ENCODE data around the gene CLIC5.

The CLIC5 gene

GRCh38 chr6:46035242-46035641, 19.6 kb upstream of the CLIC5 start:
- DNase-seq (ENCODE audit: low read depth, low spot score): no peak

GRCh38 chr6:46032110-46032998, 16.7 kb upstream of the CLIC5 start:
- DNase-seq (ENCODE audit: low read depth, low spot score): peak; percentile 27

GRCh38 chr6:46029602-46030001, 13.9 kb upstream of the CLIC5 start:
- DNase-seq (ENCODE audit: low read depth, low spot score): no peak

- DNase-seq (ENCODE audit: low read depth, low spot score): no peak
Observed at GRCh38 chr6:46026307-46026706, 10.6 kb upstream of the CLIC5 start.

GRCh38 chr6:46025573-46025972, 9.9 kb upstream of the CLIC5 start:
- DNase-seq (ENCODE audit: low read depth, low spot score): no peak

GRCh38 chr6:46024124-46024769, 8.6 kb upstream of the CLIC5 start:
- DNase-seq (ENCODE audit: low read depth, low spot score): no peak

GRCh38 chr6:46023216-46023915, 7.7 kb upstream of the CLIC5 start:
- no peak for DNase-seq (ENCODE audit: low read depth, low spot score)

- no peak for DNase-seq (ENCODE audit: low read depth, low spot score)
Observed at GRCh38 chr6:46022106-46022948, 6.7 kb upstream of the CLIC5 start.

GRCh38 chr6:46017726-46018125, 2.1 kb upstream of the CLIC5 start:
- DNase-seq (ENCODE audit: low read depth, low spot score): no peak

GRCh38 chr6:46016063-46016608, 476 bp upstream of the CLIC5 start:
- DNase-seq (ENCODE audit: low read depth, low spot score): no peak

- peak; percentile 33 for DNase-seq (ENCODE audit: low read depth, low spot score)
Observed at GRCh38 chr6:46014511-46015118, 1.0 kb downstream of the CLIC5 start.

GRCh38 chr6:46014046-46014445, 1.6 kb downstream of the CLIC5 start:
- DNase-seq (ENCODE audit: low read depth, low spot score): no peak

- no peak for DNase-seq (ENCODE audit: low read depth, low spot score)
Observed at GRCh38 chr6:46013639-46014038, 2.0 kb downstream of the CLIC5 start.

GRCh38 chr6:46012834-46013233, 2.8 kb downstream of the CLIC5 start:
- no peak for DNase-seq (ENCODE audit: low read depth, low spot score)

GRCh38 chr6:46011188-46012085, 4.2 kb downstream of the CLIC5 start:
- DNase-seq (ENCODE audit: low read depth, low spot score): no peak

- no peak for DNase-seq (ENCODE audit: low read depth, low spot score)
Observed at GRCh38 chr6:46010771-46011170, 4.9 kb downstream of the CLIC5 start.

GRCh38 chr6:46010270-46010669, 5.4 kb downstream of the CLIC5 start:
- DNase-seq (ENCODE audit: low read depth, low spot score): no peak

- no peak for DNase-seq (ENCODE audit: low read depth, low spot score)
Observed at GRCh38 chr6:46002264-46002663, 13.4 kb downstream of the CLIC5 start.

- no peak for DNase-seq (ENCODE audit: low read depth, low spot score)
Observed at GRCh38 chr6:46000905-46001304, 14.8 kb downstream of the CLIC5 start.

- DNase-seq (ENCODE audit: low read depth, low spot score): no peak
Observed at GRCh38 chr6:45998524-45998923, 17.1 kb downstream of the CLIC5 start.

Measured in astrocyte of the hippocampus (primary cell).